ENCODE data around the gene WASF2. TPM values are rescaled to one million over a fixed set of nuclear protein-coding genes. Genes with fewer than 3 reads are reported as not detected.

The WASF2 gene
- total RNA-seq, 2 experiments from 2014 or later = 106 to 110 TPM

DNA sequence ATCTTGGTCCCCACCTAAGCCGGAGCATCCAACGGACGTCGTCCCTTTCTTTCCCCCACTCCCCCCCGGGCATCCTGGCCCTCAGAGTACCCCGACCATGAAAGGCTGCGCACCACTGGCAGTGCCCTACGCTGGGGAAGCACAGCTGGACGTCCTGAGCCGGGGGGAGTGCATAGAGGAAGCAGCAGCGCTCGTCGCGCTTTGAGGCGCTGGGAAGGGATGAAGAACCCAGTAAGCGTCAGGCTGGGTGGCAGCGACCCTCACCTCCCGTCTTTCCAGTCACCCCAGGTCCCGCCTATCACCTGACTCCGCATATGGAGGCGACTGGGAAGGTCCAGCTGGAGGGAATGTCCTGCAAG lies 128.9 kb downstream of the WASF2 start:
- CTCF ChIA-PET = interaction anchor here (0.8 to 1.5 kb wide), 4 partner anchors 11 to 28 kb away, joined by 3 to 5 read pairs (median 3); no protein-coding TSS in a partner anchor
- POLR2A ChIA-PET = no interaction called here

DNA sequence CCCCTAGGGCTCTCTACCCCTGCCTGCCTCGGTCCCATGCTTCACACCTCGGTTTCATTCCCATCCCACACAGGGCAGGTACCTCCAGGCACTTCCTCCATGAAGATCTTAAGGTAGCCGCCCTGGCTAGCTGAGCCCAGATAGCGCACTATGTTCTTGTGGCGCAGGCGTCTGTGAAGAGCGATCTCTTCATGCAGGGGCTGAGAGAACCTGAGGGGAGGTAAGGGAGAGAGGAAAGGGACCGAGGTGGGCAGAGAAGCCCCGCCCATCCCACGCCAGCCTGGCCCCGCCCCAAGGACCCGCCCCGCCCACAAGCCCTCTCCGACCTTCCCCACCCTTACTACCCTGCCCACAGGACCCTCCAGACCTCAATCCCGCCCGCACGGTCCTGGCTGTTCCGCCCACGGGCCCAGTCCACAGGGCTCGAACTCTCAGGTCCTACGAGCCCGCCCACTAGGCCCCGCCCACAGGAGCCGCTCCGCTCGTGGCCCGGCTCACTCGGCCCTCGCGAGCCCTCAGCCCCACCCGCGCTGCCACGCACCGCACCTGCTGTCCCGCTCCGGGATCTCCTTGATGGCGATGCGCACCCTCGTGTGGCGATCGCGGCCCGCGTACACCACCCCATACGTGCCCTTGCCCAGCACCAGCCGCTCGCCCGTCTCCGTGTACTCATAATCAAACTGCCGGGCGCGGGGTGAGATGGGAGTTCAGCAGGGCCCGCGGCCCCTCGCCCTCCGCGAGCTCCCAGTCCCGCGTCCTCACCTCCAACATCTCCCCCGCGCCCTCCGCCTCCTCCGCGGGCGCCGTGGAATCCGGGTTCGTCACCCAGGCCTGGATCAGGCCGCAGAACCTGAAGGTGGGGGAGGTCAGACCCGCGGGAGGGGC lies 129.6 kb downstream of the WASF2 start:
- CTCF ChIA-PET = interaction anchor here (0.8 to 5.4 kb wide), 3 partner anchors 28 to 35 kb away, joined by 3 to 32 read pairs (median 3); no protein-coding TSS in a partner anchor
- POLR2A ChIA-PET = no interaction called here

DNA sequence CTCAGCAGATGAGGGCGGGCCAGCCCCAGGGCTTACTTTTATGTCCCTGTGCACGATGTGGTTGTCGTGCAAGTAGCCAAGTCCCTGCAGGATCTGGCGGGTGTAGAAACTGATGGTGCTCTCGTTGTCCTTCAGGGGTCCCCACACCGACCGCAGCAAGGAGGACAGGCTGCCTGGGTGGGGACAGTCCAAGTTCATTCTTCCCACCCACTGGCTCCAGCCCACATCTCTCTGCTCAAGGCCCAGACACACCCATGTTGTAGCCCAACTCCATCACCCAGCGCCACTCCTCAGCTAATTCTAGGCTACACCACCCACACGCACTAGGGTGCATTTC lies 130.2 kb downstream of the WASF2 start:
- CTCF ChIA-PET = interaction anchor here (1.0 to 5.4 kb wide), 2 partner anchors 29 to 36 kb away, joined by 3 to 32 read pairs; no protein-coding TSS in a partner anchor
- POLR2A ChIA-PET = no interaction called here

DNA sequence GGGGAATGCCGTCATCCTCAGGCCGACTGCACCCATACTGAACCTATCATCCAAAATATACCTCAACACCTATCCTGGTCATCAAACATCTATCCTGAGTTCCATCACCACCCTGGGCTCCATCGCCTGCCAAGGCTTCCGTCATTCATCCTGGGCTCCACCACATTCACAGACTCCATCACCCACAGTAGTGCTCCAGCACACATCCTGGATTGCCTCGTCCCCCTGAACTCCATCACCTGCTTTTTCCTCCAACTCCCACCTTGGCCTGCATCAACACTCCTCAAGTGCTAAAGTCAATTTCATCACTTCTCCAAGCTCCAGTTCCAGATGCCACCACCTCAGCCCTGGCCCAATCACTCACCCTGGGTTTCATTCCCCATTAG lies 131.0 kb downstream of the WASF2 start:
- ChIA-PET CTCF (interaction anchor here (0.7 to 5.4 kb wide), 8 partner anchors 13 to 63 kb away, joined by 3 to 32 read pairs (median 8); partner anchors contain the start of genes GPR3 and SYTL1), POLR2A (no interaction called here)

DNA sequence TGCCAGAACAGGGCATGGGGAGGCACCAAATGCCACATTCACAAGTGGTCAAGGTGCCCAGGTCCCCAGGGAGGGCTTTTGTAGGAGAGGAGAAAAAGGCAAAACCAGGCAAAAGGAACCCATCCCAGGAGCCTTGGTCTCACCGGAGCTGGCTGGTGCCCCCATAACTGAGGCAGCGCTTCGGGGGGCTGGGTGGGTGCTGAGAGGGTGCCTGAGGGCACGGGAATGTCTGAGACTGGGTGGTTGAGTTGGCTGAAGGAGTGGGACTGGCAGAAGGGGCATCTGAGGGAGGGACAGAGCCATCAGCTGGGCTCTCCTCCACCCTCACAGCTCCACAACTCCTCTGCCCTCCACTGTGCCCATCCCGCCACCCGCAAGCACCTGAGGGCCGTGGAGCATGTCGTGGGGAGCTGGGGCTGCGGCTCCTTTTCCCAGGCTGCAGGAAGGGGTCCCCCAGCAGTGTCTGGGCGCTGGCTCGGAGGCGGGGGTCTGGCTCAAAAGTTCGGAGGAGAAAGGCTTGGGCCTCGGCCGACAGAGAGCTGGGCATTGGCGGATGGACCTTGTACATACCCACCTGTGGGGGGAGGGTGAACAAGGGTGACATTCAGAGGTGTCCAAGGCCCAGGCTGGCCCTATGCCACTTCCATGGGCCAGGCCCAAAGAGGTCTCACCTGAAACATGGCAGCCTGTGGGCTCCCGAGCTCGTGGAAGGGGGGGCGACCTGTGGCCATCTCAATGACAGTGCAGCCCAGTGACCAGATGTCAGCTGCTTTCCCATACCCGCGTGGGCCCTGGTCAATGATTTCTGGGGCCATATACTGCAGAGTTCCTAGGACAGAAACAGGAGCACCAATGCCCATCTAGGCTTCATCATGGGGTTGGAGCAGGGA lies 131.7 kb downstream of the WASF2 start:
- POLR2A ChIA-PET = no interaction called here
- CTCF ChIA-PET = interaction anchor here (0.5 to 5.4 kb wide), 26 partner anchors 8 to 304 kb away, joined by 3 to 32 read pairs (median 5); partner anchors contain the start of genes CD164L2, GPR3, MAP3K6 and SYTL1

DNA sequence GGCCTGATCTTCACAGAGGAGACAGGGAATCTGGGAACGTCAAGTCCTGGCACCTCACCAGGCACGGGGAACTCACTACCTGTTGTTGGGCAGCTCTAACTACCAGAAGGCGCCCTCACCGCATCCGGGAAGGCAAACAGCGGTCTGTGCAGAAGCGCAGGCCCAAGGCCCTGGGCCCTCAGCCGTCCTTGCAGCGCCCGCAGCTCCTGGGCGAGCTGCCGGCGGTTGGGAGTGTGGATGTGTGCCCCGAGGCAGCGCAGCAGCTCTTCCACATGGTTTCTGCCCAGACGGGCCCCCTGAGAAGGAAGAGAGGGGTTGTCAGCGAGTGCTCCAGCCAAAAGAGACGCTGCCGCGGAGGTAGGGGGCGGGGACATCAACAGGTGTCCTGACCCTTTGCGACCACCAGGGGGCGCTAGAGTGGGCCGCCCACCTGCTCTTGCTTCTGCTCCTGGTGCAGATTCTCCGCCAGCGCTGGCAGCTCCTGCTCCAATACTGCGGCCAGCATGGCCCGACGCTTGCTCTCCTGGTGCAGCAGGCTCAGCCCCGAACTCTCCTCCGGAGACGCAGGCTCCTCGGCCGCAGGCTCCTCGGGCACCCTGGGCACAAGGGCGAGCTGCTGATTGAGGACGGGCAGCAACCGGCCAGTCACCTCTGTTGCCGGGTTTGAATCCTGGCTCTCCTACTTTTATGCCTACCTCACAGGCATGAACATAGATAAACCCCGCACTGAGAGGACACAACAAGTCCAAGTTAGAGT lies 132.5 kb downstream of the WASF2 start:
- POLR2A ChIA-PET = interaction anchor here (1.7 to 2.3 kb wide), 2 partner anchors 8 to 15 kb away, joined by 10 read pairs; partner anchors contain the start of genes MAP3K6 and SYTL1
- CTCF ChIA-PET = interaction anchor here (0.5 to 5.4 kb wide), 35 partner anchors 8 to 305 kb away, joined by 3 to 32 read pairs (median 4); partner anchors contain the start of genes CD164L2, GPR3, MAP3K6 and SYTL1

DNA sequence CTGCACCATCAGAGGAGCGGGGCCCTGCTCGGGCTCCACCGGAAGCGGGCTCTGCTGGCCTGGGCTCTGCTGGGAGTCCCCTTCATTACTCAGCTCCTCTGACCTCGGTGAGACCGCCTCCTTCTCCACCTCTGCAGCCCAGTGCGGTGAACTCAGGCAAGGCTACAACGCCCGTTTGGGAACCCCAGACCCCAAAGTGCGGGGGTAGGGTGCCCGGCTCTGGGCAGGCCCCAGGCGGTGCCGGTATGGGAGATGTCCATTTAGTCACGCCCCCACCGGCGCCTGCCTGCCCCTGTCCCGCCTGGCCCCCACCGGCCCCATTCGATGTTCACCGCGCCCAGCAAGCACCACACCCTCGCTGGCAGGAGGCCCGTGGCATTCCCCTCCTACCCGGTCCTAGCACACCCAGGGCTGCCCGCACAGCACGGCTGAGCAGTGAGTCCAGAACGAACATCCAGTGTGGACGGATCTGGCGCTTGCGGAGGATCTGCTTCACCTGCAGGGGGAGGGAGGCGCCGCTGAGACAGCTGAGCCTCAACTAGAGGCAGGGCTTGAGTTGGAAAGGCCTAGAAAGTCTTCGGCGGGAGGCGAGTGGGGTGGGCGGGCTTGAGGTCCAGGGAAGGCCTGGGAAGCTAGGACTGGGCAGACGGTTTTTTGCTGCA lies 133.2 kb downstream of the WASF2 start:
- ChIA-PET POLR2A (interaction anchor here (1.7 to 2.3 kb wide), 2 partner anchors 9 to 14 kb away, joined by 10 read pairs; partner anchors contain the start of genes MAP3K6 and SYTL1), CTCF (interaction anchor here (0.7 to 5.4 kb wide), 28 partner anchors 9 to 305 kb away, joined by 3 to 32 read pairs (median 5); partner anchors contain the start of genes CD164L2, GPR3, MAP3K6 and SYTL1)

DNA sequence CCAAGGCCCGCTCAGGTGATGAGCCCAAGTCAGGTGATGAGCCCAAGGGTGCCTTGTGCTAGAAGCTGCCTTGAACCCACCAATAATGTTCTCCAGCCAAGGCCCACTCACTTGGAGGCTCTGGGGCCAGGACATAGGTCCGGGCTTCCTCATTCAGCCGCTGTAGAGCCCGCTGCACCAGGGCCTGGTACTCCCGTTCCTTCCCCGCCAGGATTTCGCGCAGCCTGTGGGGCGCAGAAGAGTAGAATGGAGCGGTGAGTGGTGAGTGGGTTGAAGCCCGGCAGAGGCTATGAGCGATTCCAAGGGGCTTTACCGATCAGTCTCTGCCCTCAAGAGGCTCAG lies 133.7 kb downstream of the WASF2 start:
- CTCF ChIA-PET = interaction anchor here (1.0 to 5.4 kb wide), 7 partner anchors 10 to 252 kb away, joined by 3 to 32 read pairs (median 20); partner anchors contain the start of genes MAP3K6, SYTL1 and WASF2
- POLR2A ChIA-PET = interaction anchor here (1.7 to 2.3 kb wide), 2 partner anchors 10 to 13 kb away, joined by 10 read pairs; partner anchors contain the start of genes MAP3K6 and SYTL1

DNA sequence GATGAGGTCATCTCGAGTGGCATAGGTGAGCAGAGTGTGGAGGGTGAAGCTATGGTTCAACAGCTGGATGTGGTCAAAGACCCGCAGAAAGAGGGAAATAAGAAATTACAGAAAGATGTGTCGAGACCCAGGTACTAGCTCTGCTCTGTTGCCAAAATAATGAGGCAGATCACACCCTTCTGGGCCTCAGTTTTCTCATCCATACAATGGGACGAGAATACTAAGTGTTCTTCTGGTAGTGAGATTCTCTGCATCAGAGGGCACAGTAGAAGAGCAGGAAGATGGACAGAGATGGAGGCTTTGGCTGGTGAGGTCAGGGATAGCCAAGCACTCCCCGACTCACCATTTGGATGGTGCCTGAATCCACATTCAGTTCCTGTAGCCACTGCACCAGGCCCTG lies 134.3 kb downstream of the WASF2 start:
- POLR2A ChIA-PET = interaction anchor here (2.3 kb wide), 1 partner anchor 13 kb away, joined by 10 read pairs; the partner anchor contains the start of gene SYTL1
- CTCF ChIA-PET = interaction anchor here (2.8 to 5.4 kb wide), 4 partner anchors 10 to 40 kb away, joined by 20 to 32 read pairs (median 31); partner anchors contain the start of genes MAP3K6 and SYTL1

Other genes starting within 250 kb of the WASF2 start
- 10 to 100 TPM; 45.5 to 47.3 TPM for gene TMEM222, start 168.0 kb downstream of the WASF2 start, total RNA-seq
- gene SYTL1, start 148.1 kb downstream of the WASF2 start, total RNA-seq = 10 to 100 TPM; 16.0 to 20.0 TPM
- gene MAP3K6, start 123.2 kb downstream of the WASF2 start, total RNA-seq = 1 to 10 TPM; 5.0 to 6.0 TPM
- not detected for gene FCN3, start 115.3 kb downstream of the WASF2 start, total RNA-seq
- gene CD164L2, start 106.8 kb downstream of the WASF2 start, total RNA-seq = not detected
- gene GPR3, start 97.5 kb downstream of the WASF2 start, total RNA-seq = 1 to 10 TPM; 3.6 to 4.1 TPM
- gene AHDC1, start 114.0 kb upstream of the WASF2 start, total RNA-seq = 10 to 100 TPM; 11.2 to 13.2 TPM
- under 1 TPM; 0.51 to 0.63 TPM for gene FGR, start 145.0 kb upstream of the WASF2 start, total RNA-seq
- gene IFI6, start 182.0 kb upstream of the WASF2 start, total RNA-seq = 10 to 100 TPM in 1 of 2 experiments, 1 to 10 TPM in 1; 9.3 to 13.3 TPM
- gene FAM76A, start 235.8 kb upstream of the WASF2 start, total RNA-seq = 10 to 100 TPM in 1 of 2 experiments, 1 to 10 TPM in 1; 9.3 to 10.6 TPM